ENCODE results near the gene LDHD.

LDHD gene

GRCh38 chr16:75127713-75128415 is 11.3 kb upstream of the LDHD start:
- no peak overlapping the region for H3K9ac ChIP-seq (ENCODE audit: low read length)
- H3K4me1 ChIP-seq (ENCODE audit: insufficient read depth, low read length, severe bottlenecking): peaks cover 7% of the 10 kb centered on the region
- no peaks in the 10 kb centered on the region for H4K20me1 ChIP-seq (ENCODE audit: insufficient read depth, low read length)
- no peaks in the 10 kb centered on the region for H3F3A ChIP-seq (ENCODE audit: insufficient read depth, low read length)
- no peak overlapping the region for H2AFZ ChIP-seq (ENCODE audit: low read length)
- H3K27me3 ChIP-seq (ENCODE audit: insufficient read depth, low read length): peaks cover 6% of the 10 kb centered on the region; the same call in 1 of the 2 replicates
- H3K9me3 ChIP-seq (ENCODE audit: low read length): peaks cover 7% of the 10 kb centered on the region; the same call in 1 of the 2 replicates
- no peak overlapping the region for H3K4me3 ChIP-seq (ENCODE audit: low read depth, low read length, poor library complexity, severe bottlenecking)
- no peaks in the 10 kb centered on the region for H3K9me2 ChIP-seq (ENCODE audit: low read depth, low read length)
- H3K27ac ChIP-seq (ENCODE audit: low read depth, low read length, poor library complexity, severe bottlenecking): no peak overlapping the region
- TF ChIP-seq EZH2 (IDR thresholded peaks at IDR 0.05; ENCODE audit: borderline replicate concordance, low read length) (no peak), CTCF (IDR thresholded peaks at IDR 0.05; ENCODE audit: low read length) (no peak)
- H3K4me2 ChIP-seq (ENCODE audit: low read length): no peak overlapping the region
- no peaks in the 10 kb centered on the region for H3K79me2 ChIP-seq (ENCODE audit: insufficient read depth, low read length)
- H3K36me3 ChIP-seq (ENCODE audit: insufficient read depth, low read length): no peaks in the 10 kb centered on the region

GRCh38 chr16:75122609-75123008 is 6.0 kb upstream of the LDHD start:
- no peak overlapping the region for H2AFZ ChIP-seq (ENCODE audit: low read length)
- no peak overlapping the region for H3K4me2 ChIP-seq (ENCODE audit: low read length)
- H3K27ac ChIP-seq (ENCODE audit: low read depth, low read length, poor library complexity, severe bottlenecking): no peak overlapping the region
- H3K36me3 ChIP-seq (ENCODE audit: insufficient read depth, low read length): no peaks in the 10 kb centered on the region
- no peak overlapping the region for H3K4me3 ChIP-seq (ENCODE audit: low read depth, low read length, poor library complexity, severe bottlenecking)
- no peaks in the 10 kb centered on the region for H3F3A ChIP-seq (ENCODE audit: insufficient read depth, low read length)
- H3K9me3 ChIP-seq (ENCODE audit: low read length): peaks cover 6% of the 10 kb centered on the region
- H3K79me2 ChIP-seq (ENCODE audit: insufficient read depth, low read length): no peaks in the 10 kb centered on the region
- no peaks in the 10 kb centered on the region for H3K27me3 ChIP-seq (ENCODE audit: insufficient read depth, low read length)
- no peak overlapping the region for H3K9ac ChIP-seq (ENCODE audit: low read length)
- H3K4me1 ChIP-seq (ENCODE audit: insufficient read depth, low read length, severe bottlenecking): no peaks in the 10 kb centered on the region
- no peaks in the 10 kb centered on the region for H3K9me2 ChIP-seq (ENCODE audit: low read depth, low read length)
- no peak for TF ChIP-seq EZH2 (IDR thresholded peaks at IDR 0.05; ENCODE audit: borderline replicate concordance, low read length)
- TF ChIP-seq CTCF (IDR thresholded peaks at IDR 0.05; ENCODE audit: low read length): no peak
- no peaks in the 10 kb centered on the region for H4K20me1 ChIP-seq (ENCODE audit: insufficient read depth, low read length)

- H3K9me3 ChIP-seq (ENCODE audit: low read length): peaks cover 6% of the 10 kb centered on the region
These were observed 5.5 kb upstream of the LDHD start for GRCh38 chr16:75121949-75122568.

More at GRCh38 chr16:75121949-75122568, 5.5 kb upstream of the LDHD start:
- Histone ChIP-seq H3K27me3 (ENCODE audit: insufficient read depth, low read length) (no peaks in the 10 kb centered on the region), H3K9ac (ENCODE audit: low read length) (no peak overlapping the region), H3K4me1 (ENCODE audit: insufficient read depth, low read length, severe bottlenecking) (no peaks in the 10 kb centered on the region), H3K9me2 (ENCODE audit: low read depth, low read length) (no peaks in the 10 kb centered on the region), H3K27ac (ENCODE audit: low read depth, low read length, poor library complexity, severe bottlenecking) (no peak overlapping the region), H3K4me2 (ENCODE audit: low read length) (no peak overlapping the region), H3K36me3 (ENCODE audit: insufficient read depth, low read length) (no peaks in the 10 kb centered on the region), H2AFZ (ENCODE audit: low read length) (no peak overlapping the region), H3F3A (ENCODE audit: insufficient read depth, low read length) (no peaks in the 10 kb centered on the region), H3K4me3 (ENCODE audit: low read depth, low read length, poor library complexity, severe bottlenecking) (no peak overlapping the region), H4K20me1 (ENCODE audit: insufficient read depth, low read length) (no peaks in the 10 kb centered on the region), H3K79me2 (ENCODE audit: insufficient read depth, low read length) (no peaks in the 10 kb centered on the region)
- no peak for TF ChIP-seq EZH2 (IDR thresholded peaks at IDR 0.05; ENCODE audit: borderline replicate concordance, low read length)
- TF ChIP-seq CTCF (IDR thresholded peaks at IDR 0.05; ENCODE audit: low read length): no peak

All from OCI-LY1 (cell line).